DMS79 (cell line): Measurements from ENCODE around the gene PSMB10.

Experiments
- DNase-seq: peaks from one replicate; lab custom pipeline; 2025; lab: John Stamatoyannopoulos, UW

PSMB10 gene

DNA sequence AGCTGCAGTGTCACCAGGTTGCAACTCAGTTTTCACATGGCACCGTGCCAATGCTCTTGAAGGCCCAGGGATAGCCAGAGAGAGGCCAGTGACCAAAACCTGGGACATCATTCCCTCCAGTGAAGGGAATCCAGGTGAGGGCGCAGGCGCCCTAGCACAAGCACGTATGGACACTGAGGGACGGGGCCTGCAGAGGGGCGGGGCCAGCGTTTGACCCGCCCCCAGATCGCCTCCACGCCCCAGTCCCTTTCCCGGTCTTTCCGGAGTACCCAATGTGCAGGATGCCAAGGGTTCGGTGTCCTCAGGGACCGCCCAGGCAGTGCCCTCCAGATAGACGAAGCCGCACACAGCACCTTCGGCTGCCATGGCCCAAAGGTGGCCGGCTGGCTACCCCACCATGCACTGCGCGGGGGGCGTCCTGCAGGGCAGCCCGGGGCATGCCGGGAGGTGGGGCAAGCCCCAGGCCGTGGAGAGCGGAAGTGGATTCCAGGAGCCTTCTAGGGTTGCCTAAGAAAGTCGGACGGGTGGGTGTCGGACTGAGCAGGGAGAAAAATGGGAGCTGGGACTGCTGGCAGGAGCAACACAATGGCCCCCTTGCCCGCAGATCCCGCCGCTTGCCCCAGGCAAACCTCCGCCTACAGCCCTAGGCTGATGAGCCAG, 27.1 kb upstream of the PSMB10 start:
- no peak for DNase-seq

DNA sequence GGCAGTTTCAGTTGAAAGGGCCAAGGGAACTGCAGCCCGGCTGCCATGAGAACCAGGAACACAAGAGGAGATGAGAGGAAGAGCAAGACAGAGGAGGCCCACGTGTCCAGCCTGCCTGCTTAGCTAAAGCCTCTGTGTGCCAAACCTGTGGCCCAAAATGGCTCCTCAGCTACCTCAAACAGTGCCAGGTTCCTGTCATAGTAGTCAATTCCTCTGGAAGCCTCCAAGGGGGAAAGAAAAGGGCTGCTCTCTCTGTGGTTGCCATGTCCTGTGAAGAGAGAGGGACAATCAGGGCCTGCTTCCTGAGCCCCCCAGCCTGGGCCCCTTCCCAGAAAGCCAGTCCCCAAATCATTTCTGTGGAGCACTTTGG, 26.6 kb upstream of the PSMB10 start:
- no peak for DNase-seq

- no peak for DNase-seq
Observed at GRCh38 chr16:67962135-67962534, 25.5 kb upstream of the PSMB10 start.

DNA sequence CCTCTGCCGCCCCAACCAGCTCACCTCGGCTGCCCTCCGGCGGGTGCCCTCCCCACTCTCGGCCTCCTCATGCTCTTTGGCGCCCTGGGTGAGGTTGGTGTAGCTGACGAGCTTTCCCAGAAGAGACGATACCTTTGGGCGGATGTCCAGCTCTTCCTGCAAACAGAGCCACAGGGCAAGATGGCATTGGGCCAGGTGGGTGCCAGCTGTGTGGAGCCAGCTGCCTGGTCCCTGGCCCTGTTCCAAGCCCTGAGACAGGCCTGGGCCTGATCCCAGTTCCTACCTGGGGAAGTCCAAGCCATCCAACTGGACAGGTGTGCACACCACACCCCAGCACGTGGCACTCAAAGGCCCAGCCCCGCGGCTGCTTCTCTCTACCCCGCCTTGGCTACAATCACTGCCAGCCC, 24.9 kb upstream of the PSMB10 start:
- DNase-seq = peak; percentile 87

DNA sequence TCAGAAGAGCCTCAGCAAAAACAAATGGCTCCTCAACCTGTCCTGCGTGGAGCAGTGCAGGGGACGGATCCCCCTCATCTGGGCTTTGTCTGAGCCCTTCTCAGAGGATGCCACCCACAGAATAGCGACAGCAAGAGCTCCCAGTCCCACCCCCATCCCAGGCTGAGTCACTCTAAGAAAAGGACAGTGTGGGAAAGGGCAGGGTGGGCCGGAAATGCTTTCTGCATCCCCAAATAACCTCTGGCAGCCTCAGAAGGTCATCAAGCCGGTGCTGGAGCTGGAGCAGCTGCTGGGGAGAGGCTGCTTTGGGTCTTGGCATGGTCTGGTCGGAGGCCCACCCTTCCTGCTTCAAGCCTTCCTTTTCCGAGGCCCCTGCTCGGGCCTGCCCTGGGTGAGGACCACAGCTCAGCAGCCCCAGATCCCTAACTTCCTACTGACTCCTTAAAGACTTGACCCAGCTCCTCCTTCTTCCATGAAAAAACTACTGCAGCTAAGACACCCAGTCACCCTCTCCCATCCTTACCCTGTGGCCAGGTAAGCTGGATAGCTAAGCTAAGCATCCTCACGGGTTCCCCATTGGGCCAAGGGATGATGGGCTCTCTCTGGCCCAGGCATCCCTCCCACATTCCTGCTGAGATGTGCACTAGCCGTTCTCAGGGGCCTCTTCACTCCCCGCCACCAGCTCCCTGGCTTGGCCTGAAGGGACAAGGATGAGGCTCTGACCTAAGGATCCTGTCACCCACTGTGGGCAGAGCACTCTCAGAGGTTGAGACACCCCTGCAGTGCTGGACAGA, 23.1 kb upstream of the PSMB10 start:
- DNase-seq = no peak

GRCh38 chr16:67957622-67958021, 21.0 kb upstream of the PSMB10 start:
- no peak for DNase-seq

DNA sequence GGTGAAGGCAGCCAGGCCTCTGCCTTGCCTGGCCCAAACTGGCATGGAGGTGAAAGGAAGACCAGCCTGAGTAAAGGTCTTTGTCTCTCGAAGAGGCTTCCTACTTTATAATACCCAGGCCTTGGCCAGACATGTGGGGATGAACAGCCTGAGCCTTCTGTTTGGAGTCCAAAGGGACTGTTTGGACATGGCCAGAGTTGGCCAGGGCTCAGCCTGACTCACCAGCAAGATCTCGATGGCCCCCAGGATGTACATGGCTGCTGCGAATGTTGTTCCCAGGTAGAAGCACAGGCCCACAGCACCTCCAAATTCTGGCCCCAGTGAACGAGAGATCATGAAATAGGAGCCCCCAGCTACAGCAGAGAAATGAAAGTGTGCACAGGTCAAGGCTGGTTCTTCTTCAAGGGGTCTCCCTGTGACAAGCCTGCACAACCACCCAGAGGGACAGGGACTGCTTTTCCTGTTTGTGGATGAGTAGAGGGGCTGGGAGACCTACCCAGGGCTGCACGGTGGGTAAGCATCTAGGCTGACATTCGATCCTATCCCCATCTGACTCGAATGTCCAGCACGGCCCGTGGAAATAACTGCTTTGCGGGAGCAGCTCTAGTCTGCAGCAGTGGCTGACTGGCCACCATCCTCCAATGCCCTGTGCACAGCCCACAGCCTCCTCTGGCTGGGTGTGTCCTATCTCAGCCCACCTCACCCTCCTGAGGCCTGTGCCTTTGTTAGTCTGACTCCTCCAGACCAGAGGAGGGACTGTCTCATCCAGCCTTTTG, 18.0 kb upstream of the PSMB10 start:
- DNase-seq = no peak

- DNase-seq = no peak
Observed at GRCh38 chr16:67953641-67954375, 17.2 kb upstream of the PSMB10 start.

GRCh38 chr16:67951485-67951884, 14.8 kb upstream of the PSMB10 start:
- no peak for DNase-seq

GRCh38 chr16:67950335-67950843, 13.7 kb upstream of the PSMB10 start:
- DNase-seq = no peak

DNA sequence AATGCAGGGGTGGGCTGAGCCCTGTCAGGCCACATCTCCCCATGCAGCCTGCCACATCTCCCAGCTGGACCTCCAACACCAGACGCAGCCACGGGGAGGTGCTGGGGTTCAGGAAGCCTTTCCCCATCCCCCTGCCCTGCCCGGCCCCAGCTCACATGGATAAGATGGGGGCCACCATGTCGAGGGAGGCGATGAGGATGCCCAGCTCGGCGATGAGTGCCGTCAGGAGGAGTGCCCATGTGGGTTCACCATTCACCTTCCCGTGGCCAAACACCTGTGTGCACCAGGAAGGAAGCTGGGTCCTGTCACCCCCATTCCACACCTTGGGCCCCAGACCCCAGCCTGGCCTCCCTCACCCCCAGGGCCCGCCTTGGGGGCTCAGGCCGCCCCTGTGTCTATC, 13.0 kb upstream of the PSMB10 start:
- no peak for DNase-seq

DNA sequence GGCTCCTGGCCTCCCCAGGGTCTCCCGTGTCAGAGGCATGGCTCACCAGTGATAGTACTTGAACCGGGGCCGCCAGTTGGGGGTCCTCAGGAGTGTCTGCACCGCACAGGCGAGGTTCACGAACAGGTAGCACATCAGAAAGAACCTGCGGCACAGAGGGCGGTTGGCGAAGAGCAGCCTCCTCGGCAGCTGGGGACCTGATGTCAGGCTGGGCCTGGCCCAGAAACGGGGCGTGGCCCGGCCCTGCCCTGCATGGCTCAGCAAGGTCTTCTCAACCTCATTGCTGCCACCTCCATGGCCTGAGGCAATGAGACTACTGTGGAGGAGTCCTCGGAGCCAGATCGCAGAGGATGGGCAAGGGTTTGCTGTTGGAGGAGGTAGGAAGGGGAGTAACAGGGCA, 11.4 kb upstream of the PSMB10 start:
- DNase-seq = no peak

DNA sequence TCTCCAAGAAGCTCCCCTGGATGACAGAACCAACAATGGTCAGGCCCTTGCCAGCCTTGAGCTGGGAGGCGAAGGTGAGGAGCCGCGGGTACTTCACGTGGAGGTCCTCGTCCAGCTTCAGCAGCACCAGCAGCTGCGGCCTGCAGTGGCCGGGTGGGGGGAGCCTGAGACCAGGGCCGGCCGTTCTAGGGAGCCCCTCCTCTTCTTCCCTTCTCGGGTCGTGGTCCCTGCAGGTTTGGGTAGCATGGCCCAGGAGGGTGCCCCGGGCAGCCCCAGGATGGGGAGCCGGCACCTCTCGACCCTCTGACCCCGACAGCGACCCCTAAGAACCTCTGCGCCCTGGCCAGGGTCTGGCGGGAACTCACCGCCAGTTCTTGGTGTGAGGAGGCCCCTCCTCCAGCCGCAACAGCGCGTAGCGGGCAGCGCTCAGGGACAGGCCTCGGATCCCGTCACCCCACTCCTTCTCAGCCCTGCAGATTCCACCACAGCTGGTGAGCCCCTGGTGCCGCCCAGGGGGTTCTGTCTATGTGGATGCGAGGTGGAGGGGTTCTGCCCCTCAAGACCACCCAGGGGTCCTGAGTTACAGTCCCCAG, 10.4 kb upstream of the PSMB10 start:
- DNase-seq = no peak

DNA sequence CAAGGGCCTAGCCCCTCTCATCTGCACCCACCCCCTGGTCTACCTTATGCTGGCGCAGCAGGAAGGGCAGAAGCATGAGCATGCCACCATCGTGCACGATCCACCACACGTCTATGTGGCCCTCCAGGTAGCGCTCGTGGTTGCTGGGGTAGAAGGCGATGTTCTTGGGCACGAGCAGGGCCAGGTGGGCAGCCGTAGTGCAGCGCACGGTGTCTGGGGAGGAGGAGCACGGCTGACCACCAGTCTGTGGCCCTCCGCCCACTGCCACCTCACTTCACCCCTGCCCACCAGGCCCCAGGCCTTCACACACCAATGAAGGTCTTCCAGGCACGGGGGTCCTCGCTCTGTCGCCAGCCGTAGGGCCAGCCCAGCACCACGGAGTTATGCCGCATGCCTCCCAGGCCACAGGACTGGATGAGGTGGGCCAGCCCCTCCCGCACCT, 9.5 kb upstream of the PSMB10 start:
- no peak for DNase-seq

GRCh38 chr16:67945392-67945933, 8.8 kb upstream of the PSMB10 start:
- no peak for DNase-seq

GRCh38 chr16:67944690-67945391, 8.2 kb upstream of the PSMB10 start:
- no peak for DNase-seq

GRCh38 chr16:67943619-67944504, 7.2 kb upstream of the PSMB10 start, which contains the start of gene LCAT:
LCAT (minus strand) TSS chr16:67944120; CDS start chr16:67944101, 19 bp downstream.
- DNase-seq = no peak

DNA sequence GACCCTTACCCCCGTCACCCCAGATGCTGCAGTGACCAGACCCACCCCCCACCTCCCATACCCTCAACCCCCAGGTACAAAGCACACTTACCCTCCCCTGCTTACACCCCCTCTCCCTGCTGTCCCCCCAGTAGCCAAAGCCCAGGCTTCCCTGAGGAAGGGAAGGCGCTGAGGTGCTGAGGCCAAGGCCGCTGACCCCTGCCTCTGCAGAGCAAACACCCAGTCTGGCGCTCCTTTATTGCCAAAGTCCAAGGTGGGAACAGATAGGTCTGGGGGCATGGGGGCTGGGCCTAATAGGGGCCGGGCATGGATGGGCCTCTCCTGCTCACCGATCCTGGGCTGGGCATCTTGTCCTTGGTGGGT, 6.6 kb upstream of the PSMB10 start:
- DNase-seq = no peak

GRCh38 chr16:67942510-67943255, 6.0 kb upstream of the PSMB10 start:
- no peak for DNase-seq
